Stomach (tissue), 9 donors: Measurements from ENCODE around the gene SFMBT2. TPM values are rescaled to one million over a fixed set of nuclear protein-coding genes. Genes with fewer than 3 reads are reported as not detected.

ENCODE experiments used
- DNase-seq, 2 donors: peaks; one replicate each; pipeline versions ENCODE4 v3.0.0 to v3.0.0-alpha.2; 2013 to 2019
- H3K27ac ChIP-seq, 5 donors: fragments of 200-600 bp in 4 of 5; sonication (generic) in 4 of 5; one replicate each; pipeline ENCODE4 v1.5.1; 2013 to 2019; ENCODE audit warnings: mild to moderate bottlenecking in 1 of 5, moderate library complexity in 1 of 5
- H3K27me3 ChIP-seq, 3 donors: fragments of 200-600 bp; sonication (generic); one replicate each; pipeline ENCODE4 v1.5.1; 2017 to 2019; ENCODE audit warnings: mixed run types in 1 of 3
- H3K36me3 ChIP-seq, 4 donors: fragments of 200-600 bp; sonication (generic); 1 replicate in 3 of 4; 2 replicates in 1 of 4; pipeline ENCODE4 v1.5.1; 2016 to 2019
- H3K4me1 ChIP-seq, 4 donors: fragments of 200-600 bp; sonication (generic); one replicate each; pipeline ENCODE4 v1.5.1; 2016 to 2019
- H3K4me3 ChIP-seq, 4 donors: fragments of 200-600 bp; sonication (generic) in 3 of 4; one replicate each; pipeline ENCODE4 v1.5.1; 2016 to 2019; ENCODE audit warnings: mild to moderate bottlenecking in 1 of 4
- H3K9me3 ChIP-seq, 4 donors: fragments of 200-600 bp; sonication (generic); one replicate each; pipeline ENCODE4 v1.5.1; 2016 to 2019
- EP300 ChIP-seq: sonication (generic); formaldehyde crosslinking; IDR thresholded peaks from one replicate; pipeline ENCODE4 v1.6.1; 2017; ENCODE audit warnings: antibody characterized with exemption
- POLR2A ChIP-seq, 4 donors: fragments of 450-650 bp; IDR thresholded peaks; one replicate each; pipeline ENCODE4 v1.6.1; 2016; ENCODE audit warnings: antibody characterized with exemption in 4 of 4, control low read depth in 2 of 4, mild to moderate bottlenecking in 1 of 4, moderate library complexity in 1 of 4
- POLR2AphosphoS5 ChIP-seq, 3 donors: sonication (generic); formaldehyde crosslinking; IDR thresholded peaks; one replicate each; pipeline ENCODE4 v1.6.1; 2016; ENCODE audit warnings: antibody characterized with exemption in 3 of 3
- WGBS, 5 donors: extraction: QIAGEN DNeasy Blood & Tissue Kit in 3 of 5; methylation state at CpG; one replicate each; pipeline versions ENCODE4 v1.1.5 to v1.1.7; 2013 to 2018; 5-methylcytosine and 5-hydroxymethylcytosine counted together
- intact Hi-C: fragments of 100-400 bp; cut with DNase I; formaldehyde crosslinking; loops from one replicate; pipeline ENCODE4 v1.15.1; 2023; ENCODE audit warnings: low total_unique reads
- polyA plus RNA-seq, 3 donors: library from polyadenylated mRNA; stranded (reverse); fragments of 200-250 nt; gene quantifications; one replicate each; pipeline ENCODE4 v1.2.3, GENCODE V29; 2013
- total RNA-seq, 5 donors: library from RNA; depleted of rRNA; stranded (reverse); fragments of >200 nt; gene quantifications; one replicate each; pipeline versions ENCODE4 v1.1.0 to v1.2.3, GENCODE V29; 2014 to 2016
- TF ChIP-seq, protein P1 (sequence below), 7 experiments: fragments of 450-650 bp in 4 of 7; fragments of 200-600 bp in 3 of 7; sonication (generic) in 3 of 7; IDR thresholded peaks; one replicate each; pipeline ENCODE4 v1.5.1; 2016 to 2019; ENCODE audit warnings: antibody characterized with exemption in 7 of 7, control low read depth in 2 of 7, mild to moderate bottlenecking in 1 of 7
- donor health status: healthy with polysubstance abuse.
- donor health status: Bipolar disorder and iron deficiency.
- donor health status: healthy.

SFMBT2 gene
- total and polyA plus RNA-seq, 8 donors = 0.90 to 17.3 (median 5.0) TPM

- WGBS, 5 donors = 59 to 82% (median 72%) methylated on average over 2 of the region's 2 CpGs
- H3K27me3 ChIP-seq = no peaks in the 10 kb centered on the region
- H3K9me3 ChIP-seq = no peaks in the 10 kb centered on the region
- no peak for DNase-seq
- H3K4me3 ChIP-seq = no peak overlapping the region
- H3K27ac ChIP-seq = no peak overlapping the region
- intact Hi-C loops = no loop called here
- H3K4me1 ChIP-seq = peaks cover 0 to 17% (median 6%) of the 10 kb centered on the region in 4 donors
- H3K36me3 ChIP-seq = peaks cover 0 to 5% (median 0%) of the 10 kb centered on the region in 4 donors
- TF ChIP-seq EP300 (no peak), POLR2A (IDR thresholded peaks at IDR 0.05) (no peak), POLR2AphosphoS5 (IDR thresholded peaks at IDR 0.05) (no peak)
- TF ChIP-seq, protein P1, sequence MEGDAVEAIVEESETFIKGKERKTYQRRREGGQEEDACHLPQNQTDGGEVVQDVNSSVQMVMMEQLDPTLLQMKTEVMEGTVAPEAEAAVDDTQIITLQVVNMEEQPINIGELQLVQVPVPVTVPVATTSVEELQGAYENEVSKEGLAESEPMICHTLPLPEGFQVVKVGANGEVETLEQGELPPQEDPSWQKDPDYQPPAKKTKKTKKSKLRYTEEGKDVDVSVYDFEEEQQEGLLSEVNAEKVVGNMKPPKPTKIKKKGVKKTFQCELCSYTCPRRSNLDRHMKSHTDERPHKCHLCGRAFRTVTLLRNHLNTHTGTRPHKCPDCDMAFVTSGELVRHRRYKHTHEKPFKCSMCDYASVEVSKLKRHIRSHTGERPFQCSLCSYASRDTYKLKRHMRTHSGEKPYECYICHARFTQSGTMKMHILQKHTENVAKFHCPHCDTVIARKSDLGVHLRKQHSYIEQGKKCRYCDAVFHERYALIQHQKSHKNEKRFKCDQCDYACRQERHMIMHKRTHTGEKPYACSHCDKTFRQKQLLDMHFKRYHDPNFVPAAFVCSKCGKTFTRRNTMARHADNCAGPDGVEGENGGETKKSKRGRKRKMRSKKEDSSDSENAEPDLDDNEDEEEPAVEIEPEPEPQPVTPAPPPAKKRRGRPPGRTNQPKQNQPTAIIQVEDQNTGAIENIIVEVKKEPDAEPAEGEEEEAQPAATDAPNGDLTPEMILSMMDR (IDR thresholded peaks at IDR 0.05) = no peak
Measured at GRCh38 chr10:7255517-7255916, 155.3 kb downstream of the SFMBT2 start.

GRCh38 chr10:7251696-7252465 is 159.0 kb downstream of the SFMBT2 start:
- Histone ChIP-seq H3K27ac (no peak overlapping the region), H3K4me3 (no peak overlapping the region), H3K4me1 (no peaks in the 10 kb centered on the region), H3K9me3 (no peaks in the 10 kb centered on the region), H3K36me3 (peaks cover 0 to 19% (median 10%) of the 10 kb centered on the region in 4 donors), H3K27me3 (no peaks in the 10 kb centered on the region)
- TF ChIP-seq, protein P1 (IDR thresholded peaks at IDR 0.05) = no peak
- TF ChIP-seq POLR2A (IDR thresholded peaks at IDR 0.05) = no peak
- no peak for TF ChIP-seq EP300
- no peak for TF ChIP-seq POLR2AphosphoS5 (IDR thresholded peaks at IDR 0.05)
- DNase-seq = no peak
- 64 to 81% (median 70%) methylated on average over 11 to 12 of the region's 12 CpGs for WGBS, 5 donors
- intact Hi-C loops = no loop called here

- intact Hi-C loops = no loop called here
- H3K9me3 ChIP-seq = no peaks in the 10 kb centered on the region
- no peak for TF ChIP-seq POLR2A (IDR thresholded peaks at IDR 0.05)
- TF ChIP-seq, protein P1 (IDR thresholded peaks at IDR 0.05) = no peak
- no peak for TF ChIP-seq POLR2AphosphoS5 (IDR thresholded peaks at IDR 0.05)
- TF ChIP-seq EP300 = no peak
- 89 to 95% (median 92%) methylated on average over 5 of the region's 5 CpGs for WGBS, 5 donors
- no peak overlapping the region for H3K4me3 ChIP-seq
- H3K27ac ChIP-seq = no peak overlapping the region
- DNase-seq = no peak
- H3K4me1 ChIP-seq = no peaks in the 10 kb centered on the region
- H3K36me3 ChIP-seq = peaks cover 0 to 19% (median 10%) of the 10 kb centered on the region in 4 donors
- H3K27me3 ChIP-seq = no peaks in the 10 kb centered on the region
Measured at GRCh38 chr10:7250236-7250635, 160.6 kb downstream of the SFMBT2 start.

GRCh38 chr10:7248585-7249164 is 162.2 kb downstream of the SFMBT2 start:
- intact Hi-C loops = no loop called here
- WGBS, 5 donors = 78 to 86% (median 84%) methylated on average over 9 to 11 of the region's 11 CpGs

More at GRCh38 chr10:7248585-7249164, 162.2 kb downstream of the SFMBT2 start:
- Histone ChIP-seq H3K36me3 (peaks cover 0 to 20% (median 10%) of the 10 kb centered on the region in 4 donors), H3K4me3 (no peak overlapping the region), H3K4me1 (no peaks in the 10 kb centered on the region), H3K27ac (no peak overlapping the region), H3K9me3 (no peaks in the 10 kb centered on the region), H3K27me3 (no peaks in the 10 kb centered on the region)
- DNase-seq = no peak
- TF ChIP-seq POLR2A (IDR thresholded peaks at IDR 0.05) (no peak), POLR2AphosphoS5 (IDR thresholded peaks at IDR 0.05) (no peak), EP300 (no peak)
- TF ChIP-seq, protein P1 (IDR thresholded peaks at IDR 0.05) = no peak
